CD4-positive, alpha-beta T cell treated with Interleukin-4 for 4 hours (primary cell): ENCODE results near the gene LMO3.
"Not testable (repeated sequence)": the region's sequence is repeated elsewhere in the genome, so short reads cannot be mapped to it uniquely, and the experiment has no call there.

Experiments used
- DNase-seq: peaks from one replicate; pipeline ENCODE4 v3.0.0-alpha.2; 2020

Gene LMO3

DNA sequence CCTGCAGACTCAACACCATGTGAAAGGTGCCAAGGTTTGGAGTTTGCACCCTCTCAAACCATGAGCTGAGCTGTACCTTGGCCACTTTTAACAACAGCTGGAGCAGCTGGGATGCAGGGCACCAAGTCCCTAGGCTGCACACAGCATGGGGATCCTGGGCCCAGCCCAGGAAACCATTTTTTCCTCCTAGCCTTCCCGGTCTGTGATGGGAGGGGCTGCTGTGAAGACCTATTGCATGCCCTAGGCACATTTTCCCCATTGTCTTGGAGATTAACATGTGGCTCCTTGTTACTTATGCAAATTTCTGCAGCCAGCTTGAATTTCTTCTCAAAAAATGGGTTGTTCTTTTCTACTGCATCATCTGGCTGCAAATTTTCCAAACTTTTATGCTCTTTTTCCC lies 68.3 kb downstream of the LMO3 start:
- not testable (repeated sequence) for DNase-seq

DNA sequence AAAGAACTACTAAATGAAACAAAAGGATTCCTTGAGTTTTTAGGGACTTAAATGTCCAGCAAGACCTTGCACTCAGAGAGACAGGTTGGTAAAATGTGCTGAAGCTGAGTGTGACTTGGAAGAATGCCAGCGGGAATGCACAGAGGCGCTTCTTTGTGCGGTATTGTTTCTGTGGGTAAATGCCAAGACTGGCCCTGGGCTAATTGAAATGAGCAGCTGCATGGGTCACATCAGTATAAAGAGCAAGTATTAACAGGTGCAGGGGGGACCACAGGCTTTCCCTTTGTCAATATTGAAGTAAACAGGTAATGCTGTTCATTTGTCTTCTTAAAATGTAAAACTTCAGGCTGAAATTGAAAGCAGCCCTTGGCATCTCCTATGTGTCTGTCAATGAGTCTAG lies 74.3 kb downstream of the LMO3 start:
- DNase-seq = no peak

DNA sequence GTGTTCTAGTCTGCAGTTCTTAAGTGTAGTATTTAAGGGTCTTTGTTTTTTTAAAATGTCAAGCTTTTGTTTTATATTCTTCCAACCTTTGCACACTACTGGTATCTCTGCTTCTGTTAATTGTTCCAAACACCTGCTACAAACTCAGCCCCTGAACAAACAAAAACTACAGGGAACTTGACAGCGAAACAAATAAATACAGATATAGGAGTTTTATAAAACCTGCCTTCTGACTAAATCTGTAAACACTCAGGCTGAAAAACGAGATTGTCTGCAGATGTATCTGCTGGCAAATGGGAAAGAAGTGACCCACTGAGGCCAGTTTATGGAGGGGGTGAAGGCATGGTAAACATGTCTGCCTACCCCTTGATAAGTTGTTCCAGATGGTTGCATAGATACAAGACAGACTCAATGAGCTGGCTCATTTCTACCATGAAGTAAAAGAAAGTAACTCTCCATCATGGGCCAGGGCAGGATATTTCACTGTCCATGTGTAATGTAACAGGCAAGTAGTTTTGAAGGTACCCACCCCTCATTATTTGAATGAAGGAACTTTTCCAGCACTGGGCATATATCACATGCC lies 75.6 kb downstream of the LMO3 start:
- DNase-seq = no peak

DNA sequence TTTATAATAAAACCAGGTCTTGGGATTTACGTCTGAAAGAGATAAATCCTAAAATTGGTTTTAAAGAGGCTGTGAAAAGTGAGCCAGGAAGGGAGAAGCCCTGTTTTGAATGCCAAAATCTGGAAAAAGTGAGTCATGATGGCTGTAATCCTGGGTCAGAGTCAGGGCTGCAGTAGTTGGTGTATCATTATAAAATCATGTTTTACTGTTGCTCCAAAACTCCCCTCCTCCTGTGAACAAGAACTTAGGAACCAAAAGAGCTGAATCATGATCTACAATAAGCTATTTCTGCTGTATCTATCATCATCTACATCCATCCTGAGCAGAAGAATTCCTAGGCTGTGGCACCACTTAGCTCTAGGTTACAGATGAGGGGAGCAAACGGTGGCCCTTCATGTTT lies 79.3 kb downstream of the LMO3 start:
- DNase-seq = no peak

DNA sequence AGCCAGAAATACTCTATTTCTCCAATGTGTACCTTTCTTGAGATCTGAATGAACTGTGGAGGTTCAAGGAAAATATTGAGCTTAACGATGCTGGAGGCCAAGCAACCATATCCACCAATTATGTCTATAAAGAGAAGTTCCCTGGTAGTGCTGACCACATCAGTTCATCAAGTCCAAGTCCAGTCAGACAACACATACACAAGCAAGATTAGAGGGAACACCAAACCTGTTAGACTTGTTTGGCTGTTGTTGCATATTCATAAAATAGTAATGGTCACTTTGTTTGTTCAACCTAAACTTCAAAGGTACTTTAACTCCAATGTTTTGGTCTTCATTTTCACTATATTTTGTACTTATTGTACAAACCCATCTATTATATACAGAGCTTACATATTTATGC lies 81.6 kb downstream of the LMO3 start:
- DNase-seq = no peak

DNA sequence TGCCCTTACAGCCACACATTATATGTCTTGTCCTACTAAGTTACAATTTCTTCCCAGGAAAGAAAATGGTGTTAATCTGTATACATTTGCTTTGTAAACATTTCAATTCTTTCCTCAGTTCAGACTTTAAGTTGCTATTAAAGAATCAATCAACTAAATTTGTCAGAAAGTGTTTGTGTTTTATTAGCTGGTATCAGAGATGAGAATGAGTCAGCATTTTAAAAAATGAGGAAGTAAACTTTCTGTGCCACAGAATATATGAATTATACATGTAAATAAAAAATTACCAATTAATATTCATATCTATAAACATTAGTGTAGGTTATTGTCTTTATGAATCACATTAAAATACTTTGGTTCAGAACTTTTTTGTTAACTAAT lies 82.0 kb downstream of the LMO3 start:
- no peak for DNase-seq

DNA sequence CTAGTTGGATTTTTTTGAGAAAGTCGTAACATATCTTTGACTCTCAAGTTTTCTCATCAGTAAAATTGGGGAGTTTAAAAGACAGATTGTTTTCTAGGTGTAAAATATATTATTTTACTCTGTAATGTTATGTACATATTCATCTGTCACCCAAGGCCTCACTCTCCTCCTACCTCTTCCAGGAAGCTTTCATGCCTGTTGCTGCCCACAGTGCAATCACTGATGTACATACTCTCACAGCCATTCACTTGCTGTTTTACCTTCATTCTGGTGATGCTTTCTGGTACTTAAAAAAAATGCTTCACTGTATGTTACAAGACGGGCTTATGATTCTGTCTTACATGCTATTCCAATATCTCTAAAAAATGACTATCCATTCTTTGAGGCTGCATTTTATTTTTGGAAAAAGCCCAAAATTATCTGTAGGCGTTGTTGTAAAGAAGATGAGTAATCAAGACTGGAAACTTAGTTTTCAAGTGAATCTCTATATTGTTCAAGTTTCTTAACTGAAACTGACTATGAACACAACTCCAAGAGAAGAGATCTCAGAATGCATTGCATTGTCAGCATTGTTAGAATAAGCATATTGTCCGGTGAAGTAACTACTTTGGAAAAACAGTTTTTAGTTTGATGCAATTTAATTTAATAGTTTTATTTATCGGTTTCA lies 82.5 kb downstream of the LMO3 start:
- DNase-seq = no peak

DNA sequence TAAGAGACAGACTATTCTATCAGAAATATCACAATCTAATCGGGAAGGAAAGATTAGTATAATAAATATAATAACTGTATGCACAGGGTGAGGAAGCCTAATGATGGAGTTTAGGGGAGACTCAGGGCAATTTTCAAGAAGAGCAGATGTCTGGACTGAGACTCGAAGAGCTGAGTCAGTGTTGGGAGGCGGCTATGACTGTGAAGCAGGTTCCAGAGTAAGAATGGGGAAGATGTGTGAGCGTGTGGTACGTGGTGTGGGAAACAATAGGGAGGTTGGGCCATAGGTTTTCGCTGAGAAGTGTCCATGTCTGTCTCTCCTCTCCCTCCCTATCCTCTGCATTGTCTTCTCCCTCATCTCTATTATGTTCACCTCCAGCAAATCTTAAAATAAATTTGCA lies 85.6 kb downstream of the LMO3 start:
- no peak for DNase-seq

DNA sequence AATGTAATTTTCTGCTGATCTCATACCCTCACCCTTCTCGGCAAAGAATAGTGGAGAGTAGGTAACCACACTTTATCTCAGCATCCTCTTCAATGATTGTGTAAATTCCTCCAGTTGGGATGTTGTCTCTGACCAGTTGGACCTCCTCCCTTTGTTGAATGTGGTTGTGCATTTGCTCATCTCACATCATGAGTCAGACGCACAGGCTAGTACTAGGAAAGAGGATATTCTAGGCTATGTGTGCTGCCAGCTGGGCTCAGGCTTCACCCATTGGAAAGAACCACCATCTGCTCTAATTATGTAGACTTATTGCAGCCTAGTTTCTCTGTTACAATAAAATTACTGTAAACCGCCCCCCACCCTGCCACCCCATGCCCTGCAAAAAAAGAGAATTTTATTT lies 90.3 kb downstream of the LMO3 start:
- DNase-seq = no peak

DNA sequence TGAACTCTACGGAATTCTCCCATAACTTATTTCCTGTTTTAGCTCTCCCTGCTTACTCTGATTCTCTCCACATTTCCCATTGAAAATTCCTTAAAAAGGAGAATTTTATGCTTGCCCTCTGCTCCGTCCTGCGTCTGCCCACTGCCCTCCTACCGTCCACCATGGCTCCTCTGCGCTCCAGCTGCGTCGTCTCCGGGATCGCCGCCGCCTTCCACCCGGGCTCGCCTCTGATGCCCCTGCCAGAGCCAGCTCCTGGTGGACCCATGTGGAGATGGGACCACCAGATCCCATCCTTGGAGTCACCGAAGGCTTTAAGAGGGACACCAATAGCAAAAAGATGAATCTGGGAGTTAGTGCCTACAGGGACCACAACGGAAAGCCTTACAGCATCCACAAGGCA lies 92.7 kb downstream of the LMO3 start:
- DNase-seq = no peak

DNA sequence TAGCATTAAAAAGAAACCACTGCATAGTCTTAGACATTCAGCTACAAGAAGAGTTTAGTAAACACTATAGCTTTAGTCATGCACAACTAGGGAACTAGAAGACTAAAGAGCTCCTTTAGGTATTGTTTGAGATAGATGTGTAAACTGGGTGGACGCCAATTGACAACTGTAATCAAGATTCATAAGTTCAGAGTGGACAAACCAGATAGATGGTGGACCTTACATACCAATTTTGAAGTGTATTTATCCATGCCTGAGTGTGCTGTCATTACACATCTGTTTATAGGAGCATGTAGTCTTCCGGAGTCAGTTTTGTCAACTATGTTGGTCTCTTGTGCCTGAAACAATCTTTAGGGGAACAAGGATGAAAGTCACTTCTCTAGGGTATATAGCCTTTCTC lies 96.6 kb downstream of the LMO3 start:
- no peak for DNase-seq

DNA sequence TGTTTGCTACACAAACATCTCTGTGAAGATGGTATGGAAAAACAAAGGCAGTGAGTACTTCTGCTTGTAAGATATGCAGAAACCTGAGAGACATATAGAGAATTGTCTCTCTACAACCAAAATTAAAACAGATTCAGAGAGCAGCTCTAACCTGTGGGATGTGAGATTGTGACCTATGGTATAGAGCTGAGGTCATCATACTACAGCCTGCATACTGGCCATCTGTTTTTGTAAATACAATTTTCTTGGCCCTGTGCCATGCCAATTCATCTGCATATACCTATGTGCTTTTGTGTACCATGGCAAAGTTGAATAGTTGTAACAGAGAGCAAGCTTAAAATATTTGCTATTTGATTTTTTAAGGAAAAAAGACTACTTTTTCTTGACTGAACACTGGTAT lies 99.6 kb downstream of the LMO3 start:
- no peak for DNase-seq

DNA sequence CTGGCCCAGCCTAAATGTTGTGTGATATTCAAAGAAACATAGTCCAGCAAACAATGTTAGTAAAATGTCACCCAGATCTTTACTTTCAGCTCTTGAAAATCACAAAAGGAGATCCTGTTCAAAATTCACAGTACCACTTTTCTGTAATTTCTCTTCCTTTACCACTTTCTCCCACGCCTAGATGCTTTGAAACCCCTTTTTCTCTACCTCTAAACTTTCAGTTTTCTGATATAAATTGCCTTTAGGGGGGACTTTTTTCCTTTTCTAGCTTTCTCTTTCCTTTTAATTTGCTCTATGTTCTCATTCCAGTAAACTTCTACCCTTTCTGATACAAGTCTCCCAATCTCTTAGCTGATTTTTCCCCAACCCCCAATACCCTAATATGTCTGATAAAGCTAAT lies 101.8 kb downstream of the LMO3 start:
- DNase-seq = no peak

DNA sequence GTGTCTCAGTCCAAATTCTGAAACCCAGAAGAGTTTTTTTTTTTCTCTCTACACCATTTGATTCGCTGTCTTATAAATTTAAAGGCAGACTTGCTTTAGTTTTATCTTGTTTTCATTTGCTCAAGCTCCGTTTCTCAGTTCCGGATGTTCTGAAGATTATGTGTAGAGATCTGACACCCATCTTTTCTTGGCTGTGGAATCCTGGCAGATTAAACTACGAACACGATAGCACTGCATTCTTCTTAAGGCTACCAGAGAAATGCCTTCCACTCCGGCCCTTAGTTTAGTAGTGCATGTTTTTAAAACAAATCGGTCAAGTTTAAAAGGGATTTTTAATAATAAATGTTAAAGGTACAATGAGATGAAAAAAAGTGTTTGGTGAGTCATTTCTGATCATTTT lies 106.4 kb downstream of the LMO3 start:
- no peak for DNase-seq
